BLaER1 treated with 17β-estradiol and CSF1 and Interleukin-3, amounts not matched to agents 10 nM and 100 nM (cell line): ENCODE measurements around the gene SF3A2.

Experiments
- H3K27ac ChIP-seq, 11 experiments: shearing (Covaris generic); formaldehyde crosslinking; 2 replicates each; pipeline ENCODE4 v1.8.1; 2022
- H3K27me3 ChIP-seq, 11 experiments: shearing (Covaris generic); formaldehyde crosslinking; 2 replicates each; pipeline ENCODE4 v1.8.1; 2022
- H3K36me3 ChIP-seq, 11 experiments: shearing (Covaris generic); formaldehyde crosslinking; 2 replicates each; pipeline ENCODE4 v1.8.1; 2022
- H3K4me1 ChIP-seq, 10 experiments: shearing (Covaris generic); formaldehyde crosslinking; 2 replicates each; pipeline ENCODE4 v1.8.1; 2022
- H3K4me2 ChIP-seq, 11 experiments: shearing (Covaris generic); formaldehyde crosslinking; 2 replicates each; pipeline ENCODE4 v1.8.1; 2022
- H3K4me3 ChIP-seq, 10 experiments: shearing (Covaris generic); formaldehyde crosslinking; 2 replicates each; pipeline ENCODE4 v1.8.1; 2022
- H3K9ac ChIP-seq, 11 experiments: shearing (Covaris generic); formaldehyde crosslinking; 2 replicates each; pipeline ENCODE4 v1.8.1; 2022
- H3K9me3 ChIP-seq, 11 experiments: shearing (Covaris generic); formaldehyde crosslinking; replicated peaks in 1 of 11; 2 replicates each; pipeline ENCODE4 v1.8.1; 2022
- H4K20me1 ChIP-seq, 11 experiments: shearing (Covaris generic); formaldehyde crosslinking; 2 replicates each; pipeline ENCODE4 v1.8.1; 2022
- Cebpa-rat ChIP-seq, 11 experiments: shearing (Covaris generic); IDR thresholded peaks; 2 replicates each; pipeline ENCODE4 v1.8.1; 2022

Gene SF3A2

DNA sequence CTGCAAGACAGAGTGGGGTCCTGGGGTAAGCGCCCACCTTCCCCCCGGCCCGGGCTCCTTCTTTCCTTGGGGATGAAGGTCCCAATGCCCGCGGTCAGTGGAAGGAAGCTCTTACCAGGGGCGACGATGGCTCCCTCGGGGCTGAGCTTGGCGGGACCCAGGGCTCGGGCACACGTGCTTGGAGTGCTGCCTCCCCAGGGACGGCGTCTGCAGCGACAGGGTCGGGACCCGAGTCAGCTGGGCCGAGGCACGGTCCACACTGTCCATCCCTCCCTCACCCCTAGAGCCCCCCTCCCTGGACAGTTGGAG is 16.1 kb downstream of the SF3A2 start:
- Histone ChIP-seq H3K4me3 (peak overlapping the region; percentile 21 to 55 (median 36); a peak in 19 of 20 replicates), H3K27ac (no peak overlapping the region), H3K9me3 (peaks cover 0 to 13% (median 7%) of the 10 kb centered on the region in 11 experiments; a peak in 8 of 22 replicates), H3K9ac (peak overlapping the region in 8 of 11 experiments; percentile 0 to 57 (median 40); a peak in 12 of 22 replicates), H3K4me1 (peaks cover 42 to 67% (median 62%) of the 10 kb centered on the region in 10 experiments), H3K27me3 (peaks cover 59 to 66% (median 63%) of the 10 kb centered on the region in 11 experiments), H4K20me1 (peaks cover 21 to 67% (median 65%) of the 10 kb centered on the region in 11 experiments; a peak in 21 of 22 replicates), H3K36me3 (peaks cover 16 to 40% (median 23%) of the 10 kb centered on the region in 11 experiments; a peak in 21 of 22 replicates), H3K4me2 (peak overlapping the region; percentile 71 to 98 (median 86))
- TF ChIP-seq Cebpa-rat (IDR thresholded peaks at IDR 0.05), result no peak

DNA sequence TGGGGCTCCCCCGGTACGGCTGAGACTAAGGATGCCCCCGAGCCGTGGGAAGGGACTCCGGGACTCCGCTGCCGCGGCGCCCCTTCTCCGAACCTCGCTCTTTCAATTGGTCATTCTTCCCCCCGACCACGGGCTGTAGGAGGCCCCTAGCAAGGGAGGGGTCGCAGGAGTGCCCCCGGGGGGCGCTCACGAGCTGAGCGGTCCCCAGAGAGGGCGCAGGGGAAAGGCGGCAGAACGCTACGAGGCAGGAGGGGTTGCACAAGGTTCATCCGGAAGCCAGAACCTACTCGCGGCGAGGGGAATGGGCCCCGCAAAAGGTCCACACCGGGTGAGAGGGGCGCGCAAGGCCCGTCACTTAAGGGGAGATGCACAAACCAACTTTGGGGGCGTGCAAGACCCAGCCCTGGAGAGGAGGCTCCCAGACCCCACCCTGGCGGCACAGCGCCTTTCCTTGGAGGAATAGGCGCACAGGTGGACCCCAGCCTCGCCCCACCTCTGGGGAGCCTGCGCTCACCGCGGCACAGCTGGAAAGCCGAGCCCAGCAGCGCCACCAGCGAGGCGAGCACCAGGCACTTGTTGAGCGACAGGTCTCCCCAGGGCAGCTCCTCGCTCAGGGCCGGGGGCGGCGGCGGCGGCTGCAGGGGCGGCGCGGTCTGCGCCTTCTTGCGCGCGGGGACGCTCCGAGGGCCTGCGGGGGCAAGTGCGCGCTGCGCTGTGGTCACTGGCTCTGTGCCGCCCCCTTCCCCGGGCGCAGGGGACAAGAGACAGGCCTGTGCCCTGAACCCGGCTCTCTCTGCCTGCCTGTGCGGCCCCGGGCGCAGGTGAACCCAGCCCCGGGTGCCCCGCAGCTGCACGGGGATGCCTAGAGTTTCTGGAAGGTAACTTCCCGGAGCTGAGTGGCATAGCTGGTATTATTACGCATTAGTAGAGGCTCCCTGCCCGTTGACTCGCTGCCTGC is 16.8 kb downstream of the SF3A2 start:
- Histone ChIP-seq H3K4me2 (peak overlapping the region; percentile 71 to 98 (median 86)), H4K20me1 (peaks cover 20 to 61% (median 58%) of the 10 kb centered on the region in 11 experiments; a peak in 21 of 22 replicates), H3K4me3 (peak overlapping the region; percentile 21 to 55 (median 36); a peak in 19 of 20 replicates), H3K27ac (no peak overlapping the region), H3K27me3 (peaks cover 59 to 65% (median 63%) of the 10 kb centered on the region in 11 experiments), H3K9ac (peak overlapping the region in 8 of 11 experiments; percentile 2 to 57 (median 40); a peak in 13 of 22 replicates), H3K4me1 (peaks cover 48 to 74% (median 68%) of the 10 kb centered on the region in 10 experiments), H3K36me3 (peaks cover 11 to 34% (median 17%) of the 10 kb centered on the region in 11 experiments; a peak in 18 of 22 replicates), H3K9me3 (peaks cover 0 to 13% (median 7%) of the 10 kb centered on the region in 11 experiments; a peak in 8 of 22 replicates)
- no peak for TF ChIP-seq Cebpa-rat (IDR thresholded peaks at IDR 0.05)

DNA sequence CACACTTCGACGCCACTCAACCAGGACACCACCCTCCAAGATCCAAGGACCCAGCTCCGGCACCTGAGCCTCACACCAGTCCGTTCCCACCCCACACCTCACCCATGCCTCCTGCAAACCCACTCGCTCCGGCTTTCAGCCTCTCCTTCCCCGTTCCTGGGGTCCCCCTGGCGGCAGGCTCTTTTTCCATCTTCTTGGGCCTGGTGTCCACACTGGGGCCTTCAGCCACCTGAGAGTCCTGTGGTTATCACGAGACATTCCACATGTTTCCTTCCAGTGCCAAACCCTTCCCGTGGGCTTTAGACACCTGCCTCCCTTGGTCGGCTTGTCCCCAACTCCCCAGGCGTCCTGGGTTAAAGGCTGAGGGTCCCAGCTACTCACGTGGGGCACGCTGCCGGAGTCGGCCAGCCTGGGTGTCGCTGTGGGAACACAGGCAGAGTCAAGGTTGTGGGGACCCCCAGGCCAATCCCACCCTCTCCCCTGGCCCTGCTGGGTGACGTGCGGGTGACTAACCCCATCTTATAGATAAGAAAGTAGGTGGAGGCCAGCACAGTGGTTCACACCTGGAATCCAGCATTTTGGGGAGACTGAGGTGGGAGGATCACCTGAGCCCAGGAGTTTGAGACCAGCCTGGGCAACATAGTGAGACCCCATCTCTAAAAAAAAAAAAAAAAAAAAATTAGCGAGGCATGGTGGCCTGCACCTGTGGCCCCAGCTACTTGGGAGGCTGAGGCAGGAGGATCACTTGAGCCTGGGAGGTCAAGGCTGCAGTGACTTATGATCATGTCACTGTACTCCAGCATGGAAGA is 17.6 kb downstream of the SF3A2 start:
- Histone ChIP-seq H3K27ac (no peak overlapping the region), H3K4me1 (peaks cover 53 to 82% (median 76%) of the 10 kb centered on the region in 10 experiments)

DNA sequence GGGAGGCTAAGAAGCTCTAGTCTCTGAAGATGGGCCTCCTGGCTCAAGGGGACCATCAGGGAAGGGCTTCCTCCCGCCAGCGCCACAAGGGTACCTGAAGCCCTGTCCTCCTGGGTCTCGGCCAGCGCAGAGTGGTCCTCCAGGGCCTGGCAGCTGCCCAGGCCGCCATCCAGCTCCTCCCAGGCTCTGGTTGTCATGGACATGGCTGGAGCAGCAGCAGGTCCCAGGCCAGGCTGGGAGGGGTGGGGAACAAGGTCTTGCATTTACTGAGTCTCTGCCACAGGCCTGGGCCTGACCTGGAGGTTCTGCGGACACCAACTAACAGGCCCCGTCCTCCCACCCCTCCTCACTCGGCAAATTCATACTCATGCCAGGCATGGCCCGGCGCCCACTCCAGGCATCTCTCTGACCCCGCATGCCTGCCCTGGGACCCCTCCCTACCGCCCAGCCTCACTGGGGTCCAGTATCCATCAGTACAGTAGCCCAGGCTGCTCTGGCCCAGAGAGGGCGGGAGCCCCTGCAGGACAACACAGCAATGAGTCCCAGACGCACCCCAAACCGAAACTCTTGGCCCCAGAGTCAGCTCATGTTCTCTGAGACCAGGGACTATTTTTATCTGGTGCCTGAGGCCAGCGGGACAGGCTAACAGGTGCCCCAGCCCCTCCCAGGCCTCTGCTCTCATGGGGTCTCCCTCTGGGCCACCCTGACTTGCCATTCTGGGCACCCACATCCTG is 18.7 kb downstream of the SF3A2 start:
- TF ChIP-seq Cebpa-rat (IDR thresholded peaks at IDR 0.05), result no peak
- peak overlapping the region in 4 of 11 experiments; percentile 18 to 53 (median 46); a peak in 7 of 22 replicates for H3K9ac ChIP-seq
- peaks cover 42 to 47% (median 44%) of the 10 kb centered on the region in 11 experiments for H3K27me3 ChIP-seq
- H3K4me2 ChIP-seq, result peak overlapping the region; percentile 5 to 91 (median 64); a peak in 19 of 22 replicates
- H3K4me1 ChIP-seq, result peaks cover 62 to 93% (median 86%) of the 10 kb centered on the region in 10 experiments
- H3K36me3 ChIP-seq, result peaks cover 0 to 16% (median 0%) of the 10 kb centered on the region in 11 experiments; a peak in 5 of 22 replicates
- H3K9me3 ChIP-seq, result peaks cover 0 to 13% (median 7%) of the 10 kb centered on the region in 11 experiments; a peak in 8 of 22 replicates
- peak overlapping the region in 3 of 11 experiments; percentile 17 to 72 (median 24); a peak in 3 of 22 replicates for H3K27ac ChIP-seq
- H3K4me3 ChIP-seq, result no peak overlapping the region
- peaks cover 3 to 42% (median 40%) of the 10 kb centered on the region in 11 experiments; a peak in 21 of 22 replicates for H4K20me1 ChIP-seq

More for the DNA sequence above, 17.6 kb downstream of the SF3A2 start:
- H3K4me2 ChIP-seq, result peak overlapping the region in 10 of 11 experiments; percentile 71 to 98 (median 84); a peak in 15 of 22 replicates
- peak overlapping the region in 2 of 11 experiments; percentile 56 to 57; a peak in 3 of 22 replicates for H3K9ac ChIP-seq
- TF ChIP-seq Cebpa-rat (IDR thresholded peaks at IDR 0.05), result no peak
- peaks cover 0 to 13% (median 7%) of the 10 kb centered on the region in 11 experiments; a peak in 8 of 22 replicates for H3K9me3 ChIP-seq
- peaks cover 2 to 25% (median 8%) of the 10 kb centered on the region in 11 experiments; a peak in 17 of 22 replicates for H3K36me3 ChIP-seq
- peak overlapping the region in 2 of 10 experiments; percentile 47 to 52; a peak in 1 of 20 replicates for H3K4me3 ChIP-seq
- peaks cover 11 to 52% (median 50%) of the 10 kb centered on the region in 11 experiments; a peak in 21 of 22 replicates for H4K20me1 ChIP-seq
- H3K27me3 ChIP-seq, result peaks cover 52 to 57% (median 54%) of the 10 kb centered on the region in 11 experiments

- H3K9ac ChIP-seq, result peak within 1 kb of the TSS in 4 of 11 experiments; percentile 49 to 66 (median 54); a peak in 7 of 22 replicates
- peak within 1 kb of the TSS; percentile 20 to 91 (median 73); a peak in 21 of 22 replicates for H3K4me2 ChIP-seq
Observed at GRCh38 chr19:2255982-2256685, 19.5 kb downstream of the SF3A2 start, which contains the start of gene JSRP1. JSRP1 (minus strand) TSS chr19:2256417; CDS start chr19:2255314, 1,103 bp downstream.

GRCh38 chr19:2259336-2259735 is 22.7 kb downstream of the SF3A2 start:
- Histone ChIP-seq H3K27me3 (peaks cover 2 to 6% (median 3%) of the 10 kb centered on the region in 11 experiments; a peak in 21 of 22 replicates), H4K20me1 (peaks cover 0 to 1% (median 0%) of the 10 kb centered on the region in 11 experiments; a peak in 5 of 22 replicates), H3K27ac (peak overlapping the region in 5 of 11 experiments; percentile 8 to 69 (median 24); a peak in 5 of 22 replicates), H3K4me3 (no peak overlapping the region), H3K4me1 (peaks cover 60 to 88% (median 80%) of the 10 kb centered on the region in 10 experiments), H3K9me3 (no peaks in the 10 kb centered on the region), H3K4me2 (peak overlapping the region in 7 of 11 experiments; percentile 18 to 59 (median 47); a peak in 9 of 22 replicates), H3K36me3 (no peaks in the 10 kb centered on the region), H3K9ac (no peak overlapping the region)
- TF ChIP-seq Cebpa-rat (IDR thresholded peaks at IDR 0.05), result no peak

More at GRCh38 chr19:2255982-2256685, 19.5 kb downstream of the SF3A2 start, which contains the start of gene JSRP1:
- H3K27me3 ChIP-seq, result peaks cover 34 to 38% (median 35%) of the 10 kb centered on the region in 11 experiments
- peak within 1 kb of the TSS in 4 of 11 experiments; percentile 67 to 72 (median 69); a peak in 7 of 22 replicates for H3K27ac ChIP-seq
- peaks cover 0 to 8% (median 0%) of the 10 kb centered on the region in 11 experiments; a peak in 5 of 22 replicates for H3K36me3 ChIP-seq
- H3K4me3 ChIP-seq, result no peak within 1 kb of the TSS
- H4K20me1 ChIP-seq, result peaks cover 3 to 33% (median 31%) of the 10 kb centered on the region in 11 experiments; a peak in 21 of 22 replicates
- H3K9me3 ChIP-seq, result peaks cover 0 to 8% (median 4%) of the 10 kb centered on the region in 11 experiments; a peak in 7 of 22 replicates
- H3K4me1 ChIP-seq, result peaks cover 68 to 100% (median 89%) of the 10 kb centered on the region in 10 experiments
- no peak for TF ChIP-seq Cebpa-rat (IDR thresholded peaks at IDR 0.05)
